Esophagus squamous epithelium (tissue), 5 donors: ENCODE data around the gene PRR5. TPM values are rescaled to one million over a fixed set of nuclear protein-coding genes. Genes with fewer than 3 reads are reported as not detected.

Experiments
- DNase-seq: peaks from one replicate; lab custom pipeline; 2025; lab: John Stamatoyannopoulos, UW
- H3K27ac ChIP-seq, 4 donors: fragments of 200-600 bp; sonication (generic); one replicate each; pipeline ENCODE4 v1.5.1; 2016 to 2019; ENCODE audit warnings: mild to moderate bottlenecking in 1 of 4
- H3K27me3 ChIP-seq, 4 donors: fragments of 200-600 bp; sonication (generic); 1 replicate in 3 of 4; 2 replicates in 1 of 4; pipeline versions ENCODE4 v1.5.1 to v1.6.0; 2017 to 2021; ENCODE audit warnings: antibody characterized with exemption in 1 of 4
- H3K36me3 ChIP-seq, 3 donors: fragments of 200-600 bp; sonication (generic); one replicate each; pipeline ENCODE4 v1.5.1; 2016 to 2019
- H3K4me1 ChIP-seq, 3 donors: fragments of 200-600 bp; sonication (generic); one replicate each; pipeline ENCODE4 v1.5.1; 2017 to 2019
- H3K4me3 ChIP-seq, 4 donors: fragments of 200-600 bp; sonication (generic); 1 replicate in 3 of 4; 2 replicates in 1 of 4; pipeline ENCODE4 v1.5.1; 2016 to 2019; ENCODE audit warnings: mild to moderate bottlenecking in 2 of 4, moderate library complexity in 1 of 4
- H3K9me3 ChIP-seq, 3 donors: fragments of 200-600 bp; sonication (generic); one replicate each; pipeline ENCODE4 v1.5.1; 2016 to 2019
- CTCF ChIP-seq, 6 experiments: fragments of 450-650 bp in 4 of 6; fragments of 200-600 bp in 2 of 6; sonication (generic) in 2 of 6; IDR thresholded peaks; one replicate each; pipeline ENCODE4 v1.5.1; 2016 to 2019; ENCODE audit warnings: antibody characterized with exemption in 6 of 6, mild to moderate bottlenecking in 4 of 6, moderate library complexity in 4 of 6
- POLR2A ChIP-seq, 4 donors: fragments of 450-650 bp; IDR thresholded peaks; one replicate each; pipeline ENCODE4 v1.6.1; 2017; ENCODE audit warnings: antibody characterized with exemption in 4 of 4, mild to moderate bottlenecking in 4 of 4, moderate library complexity in 3 of 4
- WGBS, 2 donors: methylation state at CpG; one replicate each; pipeline ENCODE4 v1.1.5; 2018; 5-methylcytosine and 5-hydroxymethylcytosine counted together
- intact Hi-C: fragments of 100-400 bp; cut with DNase I; formaldehyde crosslinking; loops from one replicate; pipeline ENCODE4 v1.15.0; 2022
- total RNA-seq, 4 donors: library from RNA; depleted of rRNA; stranded (reverse); fragments of >200 nt; gene quantifications; one replicate each; pipeline ENCODE4 v1.1.0, GENCODE V29; 2016
- donor health status: DM: yes; HTN: yes; CAD: no.

Gene PRR5
- total RNA-seq, 4 donors from 2014 or later = 20.8 to 33.0 (median 23.4) TPM

DNA sequence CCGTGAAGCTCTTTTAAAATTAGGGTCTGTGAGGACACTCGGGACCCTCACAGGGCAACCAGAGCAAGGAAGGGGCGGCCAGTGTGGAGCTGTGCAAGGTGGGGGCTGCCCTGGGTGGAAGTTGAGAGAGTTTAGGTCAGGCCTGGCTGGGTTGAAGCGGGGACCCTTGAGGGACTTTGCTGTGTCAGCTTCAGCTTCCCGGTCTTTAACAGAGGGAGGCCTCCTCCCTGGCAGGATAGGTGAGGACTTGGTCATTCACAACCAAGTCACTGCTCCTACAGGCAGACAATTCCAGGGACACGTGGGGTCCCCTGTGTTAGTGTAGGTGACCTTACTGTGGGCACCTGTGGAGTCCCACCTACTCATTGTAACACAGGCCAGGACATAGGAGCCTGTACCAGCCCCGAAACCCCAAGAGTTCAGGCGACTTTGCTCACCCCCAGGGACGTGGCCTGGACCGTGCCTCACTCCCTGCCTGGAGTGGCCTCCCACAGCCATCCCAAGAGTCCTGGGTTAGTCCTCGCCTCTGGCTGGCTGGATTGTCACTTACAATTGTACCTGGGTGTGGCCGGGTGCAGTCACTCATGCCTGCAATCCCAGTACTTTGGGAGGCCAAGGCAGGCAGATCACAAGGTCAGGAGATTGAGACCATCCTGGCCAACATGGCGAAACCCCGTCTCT, 31.6 kb downstream of the PRR5 start:
- H3K4me3 ChIP-seq = no peak overlapping the region
- H3K27me3 ChIP-seq = peaks cover 0 to 35% (median 3%) of the 10 kb centered on the region in 4 donors
- intact Hi-C loops = loop anchor here (5.0 kb wide), 1 partner anchor 36 kb away; no protein-coding TSS in a partner anchor
- 48 to 81% methylated on average over 3 of the region's 14 CpGs for WGBS, 2 donors
- no peak overlapping the region for H3K27ac ChIP-seq
- no peak for DNase-seq
- H3K4me1 ChIP-seq = peaks cover 0 to 41% (median 6%) of the 10 kb centered on the region in 3 donors
- H3K9me3 ChIP-seq = no peaks in the 10 kb centered on the region
- TF ChIP-seq CTCF (IDR thresholded peaks at IDR 0.05) = no peak
- no peak for TF ChIP-seq POLR2A (IDR thresholded peaks at IDR 0.05)
- peaks cover 0 to 34% (median 0%) of the 10 kb centered on the region in 3 donors for H3K36me3 ChIP-seq

DNA sequence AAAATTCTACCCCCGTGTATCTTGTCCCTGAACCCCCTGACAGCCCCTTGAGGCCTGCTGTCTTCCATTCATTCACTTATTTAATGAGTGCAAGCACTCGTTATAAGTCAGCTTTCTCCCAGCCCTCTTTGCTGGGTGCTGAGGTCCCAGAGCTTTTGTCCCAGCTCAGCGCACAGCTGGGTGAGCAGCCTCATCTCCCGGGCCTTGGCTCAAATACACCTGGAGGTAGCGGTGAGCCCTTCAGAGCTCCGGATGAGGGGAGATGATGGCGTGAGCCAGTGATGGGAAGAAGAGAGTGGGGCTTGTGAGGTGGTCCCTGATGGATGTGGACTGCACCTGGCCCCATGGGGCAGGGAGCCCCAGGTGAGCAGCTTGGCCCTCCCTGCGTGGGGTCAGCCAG, 32.3 kb downstream of the PRR5 start:
- H3K36me3 ChIP-seq = peaks cover 0 to 27% (median 0%) of the 10 kb centered on the region in 3 donors
- H3K27ac ChIP-seq = no peak overlapping the region
- H3K4me1 ChIP-seq = peaks cover 0 to 38% (median 0%) of the 10 kb centered on the region in 3 donors
- DNase-seq = no peak
- TF ChIP-seq CTCF (IDR thresholded peaks at IDR 0.05) (no peak), POLR2A (IDR thresholded peaks at IDR 0.05) (no peak)
- H3K4me3 ChIP-seq = no peak overlapping the region
- WGBS, 2 donors = 61 to 81% methylated on average over 4 to 7 of the region's 8 CpGs
- intact Hi-C loops = loop anchor here (5.0 kb wide), 1 partner anchor 37 kb away; no protein-coding TSS in a partner anchor
- H3K27me3 ChIP-seq = peaks cover 0 to 42% (median 3%) of the 10 kb centered on the region in 4 donors
- H3K9me3 ChIP-seq = no peaks in the 10 kb centered on the region

GRCh38 chr22:44734801-44735517, 33.0 kb downstream of the PRR5 start:
- no peak for DNase-seq
- intact Hi-C loops = loop anchor here (5.0 kb wide), 1 partner anchor 38 kb away; no protein-coding TSS in a partner anchor
- no peak overlapping the region for H3K27ac ChIP-seq
- H3K27me3 ChIP-seq = peaks cover 0 to 46% (median 3%) of the 10 kb centered on the region in 4 donors
- WGBS, 2 donors = 73 to 80% methylated on average over 2 to 14 of the region's 23 CpGs
- peaks cover 0 to 20% (median 0%) of the 10 kb centered on the region in 3 donors for H3K36me3 ChIP-seq
- TF ChIP-seq CTCF (IDR thresholded peaks at IDR 0.05) (no peak), POLR2A (IDR thresholded peaks at IDR 0.05) (no peak)
- H3K4me3 ChIP-seq = no peak overlapping the region
- no peaks in the 10 kb centered on the region for H3K9me3 ChIP-seq
- peaks cover 0 to 31% (median 0%) of the 10 kb centered on the region in 3 donors for H3K4me1 ChIP-seq

GRCh38 chr22:44735518-44736428, 33.8 kb downstream of the PRR5 start:
- no peak for TF ChIP-seq POLR2A (IDR thresholded peaks at IDR 0.05)
- peak; percentile 96 to 100 (median 98) for TF ChIP-seq CTCF (IDR thresholded peaks at IDR 0.05)

More at GRCh38 chr22:44735518-44736428, 33.8 kb downstream of the PRR5 start:
- Histone ChIP-seq H3K27me3 (peaks cover 0 to 52% (median 3%) of the 10 kb centered on the region in 4 donors), H3K4me1 (peaks cover 0 to 28% (median 0%) of the 10 kb centered on the region in 3 donors), H3K27ac (no peak overlapping the region), H3K4me3 (no peak overlapping the region), H3K9me3 (no peaks in the 10 kb centered on the region), H3K36me3 (peaks cover 0 to 12% (median 0%) of the 10 kb centered on the region in 3 donors)
- intact Hi-C loops = no loop called here
- WGBS, 2 donors = 5 to 41% methylated on average over 4 to 12 of the region's 28 CpGs
- DNase-seq = no peak
